Measurements from ENCODE around the gene RAC3. TPM values are rescaled to one million over a fixed set of nuclear protein-coding genes. Genes with fewer than 3 reads are reported as not detected.

The RAC3 gene
- total and polyA plus RNA-seq, 9 of the 15 experiments (the other 6 are each of a cell fraction or from before 2014, with no cell fraction given): 0.23 to 292 (median 118) TPM

- TF ChIP-seq, protein P1, sequence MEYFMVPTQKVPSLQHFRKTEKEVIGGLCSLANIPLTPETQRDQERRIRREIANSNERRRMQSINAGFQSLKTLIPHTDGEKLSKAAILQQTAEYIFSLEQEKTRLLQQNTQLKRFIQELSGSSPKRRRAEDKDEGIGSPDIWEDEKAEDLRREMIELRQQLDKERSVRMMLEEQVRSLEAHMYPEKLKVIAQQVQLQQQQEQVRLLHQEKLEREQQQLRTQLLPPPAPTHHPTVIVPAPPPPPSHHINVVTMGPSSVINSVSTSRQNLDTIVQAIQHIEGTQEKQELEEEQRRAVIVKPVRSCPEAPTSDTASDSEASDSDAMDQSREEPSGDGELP (CRISPR knock-in tag; IDR thresholded peaks at IDR 0.05; ENCODE audit: borderline replicate concordance): peak; percentile 51; the same call in 1 of the 2 replicates
- TF ChIP-seq E2F6 (IDR thresholded peaks at IDR 0.05; ENCODE audit: borderline replicate concordance in 1 of 2, extremely low read depth in 1 of 2, insufficient read depth in 1 of 2, insufficient read length in 1 of 2, low read depth in 1 of 2, low read length in 1 of 2, poor library complexity in 1 of 2, severe bottlenecking in 1 of 2): peak; percentile 39 to 55
- TF ChIP-seq TOE1 (IDR thresholded peaks at IDR 0.05; ENCODE audit: borderline replicate concordance): peak; percentile 40; the same call in 1 of the 2 replicates
- no peak for TF ChIP-seq TOE1 (CRISPR knock-in tag; IDR thresholded peaks at IDR 0.05; ENCODE audit: borderline replicate concordance, low read depth)
- TF ChIP-seq HNRNPL (IDR thresholded peaks at IDR 0.05; ENCODE audit: low read depth, low read length): peak; percentile 90
- TF ChIP-seq SUPT5H (IDR thresholded peaks at IDR 0.05): peak; percentile 73
- no peak for TF ChIP-seq SAFB2 (IDR thresholded peaks at IDR 0.05; ENCODE audit: borderline replicate concordance, low read depth, low read length, severe bottlenecking)
- no peak for TF ChIP-seq ZNF766 (CRISPR knock-in tag; conservative IDR thresholded peaks at IDR 0.05)
- no peak for TF ChIP-seq ZNF785 (CRISPR knock-in tag; IDR thresholded peaks at IDR 0.05)
- no peak for TF ChIP-seq ZNF134 (CRISPR knock-in tag; conservative IDR thresholded peaks at IDR 0.05)
- TF ChIP-seq STAG1 (CRISPR knock-in tag; IDR thresholded peaks at IDR 0.05; ENCODE audit: borderline replicate concordance): no peak
- TF ChIP-seq FIP1L1 (IDR thresholded peaks at IDR 0.05; ENCODE audit: low read depth, low read length, poor library complexity, severe bottlenecking): peak; percentile 89
- TF ChIP-seq ZNF23 (CRISPR knock-in tag; IDR thresholded peaks at IDR 0.05): no peak
- TF ChIP-seq ZNF77 (CRISPR knock-in tag; IDR thresholded peaks at IDR 0.05): no peak
- no peak for TF ChIP-seq SMARCA5 (IDR thresholded peaks at IDR 0.05)
- TF ChIP-seq GATAD2A (IDR thresholded peaks at IDR 0.05): 0 out of 2 replicates have a peak, but pooled peaks have one; percentile 61
- 0 out of 2 replicates have a peak, but pooled peaks have one; percentile 36 for TF ChIP-seq SMARCC2 (IDR thresholded peaks at IDR 0.05; ENCODE audit: low read depth)
- TF ChIP-seq XRCC3 (IDR thresholded peaks at IDR 0.05): no peak
- TF ChIP-seq ATF6 (CRISPR knock-in tag; IDR thresholded peaks at IDR 0.05): 0 out of 2 replicates have a peak, but pooled peaks have one; percentile 44
These were observed 578 bp downstream of the RAC3 start (continued) for GRCh38 chr17:82031885-82032627.

All from K562 (cell line).